RPMI8226 (cell line): ENCODE measurements around the gene TASOR.

Source experiments
- DNase-seq: peaks from one replicate; pipeline ENCODE4 v3.0.0-alpha.2; 2015

TASOR gene

GRCh38 chr3:56681984-56682461, 1.0 kb downstream of the TASOR start:
- DNase-seq = no peak

GRCh38 chr3:56680054-56680580, 2.9 kb downstream of the TASOR start:
- DNase-seq = no peak

DNA sequence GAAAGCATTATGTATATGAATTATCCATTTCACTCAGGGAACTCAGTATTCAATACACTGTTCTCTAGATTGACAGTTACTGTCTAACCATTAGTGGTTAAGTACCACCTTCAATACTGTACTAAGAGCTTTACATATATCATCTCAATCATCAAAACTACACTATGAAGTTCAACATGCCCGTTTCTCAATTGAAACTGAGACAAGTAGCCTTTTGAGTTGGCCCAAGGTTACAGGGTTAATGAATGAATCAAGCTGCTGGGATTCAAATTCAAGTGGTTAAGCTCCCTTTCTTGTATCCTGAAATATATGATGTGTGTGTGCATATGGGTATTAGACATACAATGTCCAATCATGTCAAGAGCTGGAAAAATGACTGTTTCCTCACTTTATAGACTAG, 5.8 kb downstream of the TASOR start:
- no peak for DNase-seq

GRCh38 chr3:56673781-56674457, 9.1 kb downstream of the TASOR start:
- no peak for DNase-seq

DNA sequence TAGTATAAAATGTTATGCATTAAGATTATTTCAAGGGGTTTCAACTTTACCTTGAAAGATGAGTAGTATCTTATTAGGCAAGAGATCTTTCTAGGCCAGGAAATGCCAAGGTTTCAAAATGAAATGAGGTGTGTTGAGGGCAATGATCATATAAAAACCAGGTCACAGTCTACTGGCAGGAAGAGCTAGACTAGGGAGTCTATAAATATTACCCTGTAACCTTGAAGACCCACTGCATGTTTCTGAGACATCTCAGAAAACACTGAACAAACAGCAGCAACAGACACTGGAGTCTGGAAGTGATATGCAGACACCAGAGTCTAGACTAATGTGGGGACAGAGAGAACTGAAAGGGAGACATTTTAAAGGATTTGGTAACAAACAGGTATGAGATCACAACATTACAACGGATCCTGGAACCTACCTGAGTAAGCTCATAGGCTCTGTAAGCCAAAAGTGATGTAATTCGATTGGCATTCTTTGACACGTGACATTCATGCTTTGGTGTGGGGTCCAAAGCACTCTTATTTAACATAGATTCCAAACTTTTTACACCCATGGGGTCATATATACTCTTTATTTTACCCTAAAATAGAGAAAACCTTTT, 15.0 kb downstream of the TASOR start:
- no peak for DNase-seq

DNA sequence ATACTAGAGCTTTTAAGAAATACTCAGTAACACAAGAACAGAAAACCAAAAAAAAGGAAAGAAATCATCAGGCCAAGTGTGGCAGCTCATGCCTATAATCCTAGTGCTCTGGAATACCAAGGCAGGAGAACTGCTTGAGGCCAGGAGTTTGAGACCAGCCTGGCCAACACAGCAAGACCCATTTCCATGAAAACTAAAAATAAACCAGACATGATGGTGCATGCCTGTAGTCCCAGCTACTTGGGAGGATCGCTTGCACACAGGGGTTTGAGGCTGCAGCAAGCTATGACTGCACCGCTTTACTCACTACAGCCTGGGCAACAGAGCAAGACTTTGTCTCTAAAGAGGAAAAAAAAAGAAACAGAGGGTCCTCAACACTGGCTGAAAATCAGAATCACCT, 18.2 kb downstream of the TASOR start:
- DNase-seq = no peak

- no peak for DNase-seq
Observed at GRCh38 chr3:56655709-56656108, 27.4 kb downstream of the TASOR start.

- no peak for DNase-seq
Observed at GRCh38 chr3:56654460-56654859, 28.6 kb downstream of the TASOR start.

DNA sequence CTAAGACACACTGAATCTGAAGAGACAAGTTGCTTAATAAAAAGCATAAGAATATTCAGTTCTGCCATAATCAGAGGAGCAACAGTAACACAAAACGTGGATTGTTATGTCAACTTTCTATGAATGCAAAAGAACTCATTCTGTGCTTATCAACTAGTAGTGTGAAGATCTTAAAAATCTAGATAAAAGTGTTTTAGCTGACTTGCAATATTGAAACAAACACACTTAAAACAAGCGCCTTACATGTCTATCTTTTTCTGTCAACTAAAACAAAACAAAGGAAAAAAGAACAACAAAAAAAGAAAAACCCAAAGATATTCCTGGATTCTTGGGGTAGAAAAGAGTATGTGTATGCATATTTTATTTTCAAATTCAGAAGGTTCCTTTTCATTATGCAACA, 37.7 kb downstream of the TASOR start:
- DNase-seq = no peak

GRCh38 chr3:56633602-56634535, 49.2 kb downstream of the TASOR start:
- DNase-seq = no peak
